ENCODE data around the gene TNFAIP2. TPM values are rescaled to one million over a fixed set of nuclear protein-coding genes. Genes with fewer than 3 reads are reported as not detected.

The TNFAIP2 gene
- total and polyA plus RNA-seq, 9 of the 15 experiments (the other 6 are each of a cell fraction or from before 2014, with no cell fraction given): 22.6 to 68.6 (median 44.6) TPM

DNA sequence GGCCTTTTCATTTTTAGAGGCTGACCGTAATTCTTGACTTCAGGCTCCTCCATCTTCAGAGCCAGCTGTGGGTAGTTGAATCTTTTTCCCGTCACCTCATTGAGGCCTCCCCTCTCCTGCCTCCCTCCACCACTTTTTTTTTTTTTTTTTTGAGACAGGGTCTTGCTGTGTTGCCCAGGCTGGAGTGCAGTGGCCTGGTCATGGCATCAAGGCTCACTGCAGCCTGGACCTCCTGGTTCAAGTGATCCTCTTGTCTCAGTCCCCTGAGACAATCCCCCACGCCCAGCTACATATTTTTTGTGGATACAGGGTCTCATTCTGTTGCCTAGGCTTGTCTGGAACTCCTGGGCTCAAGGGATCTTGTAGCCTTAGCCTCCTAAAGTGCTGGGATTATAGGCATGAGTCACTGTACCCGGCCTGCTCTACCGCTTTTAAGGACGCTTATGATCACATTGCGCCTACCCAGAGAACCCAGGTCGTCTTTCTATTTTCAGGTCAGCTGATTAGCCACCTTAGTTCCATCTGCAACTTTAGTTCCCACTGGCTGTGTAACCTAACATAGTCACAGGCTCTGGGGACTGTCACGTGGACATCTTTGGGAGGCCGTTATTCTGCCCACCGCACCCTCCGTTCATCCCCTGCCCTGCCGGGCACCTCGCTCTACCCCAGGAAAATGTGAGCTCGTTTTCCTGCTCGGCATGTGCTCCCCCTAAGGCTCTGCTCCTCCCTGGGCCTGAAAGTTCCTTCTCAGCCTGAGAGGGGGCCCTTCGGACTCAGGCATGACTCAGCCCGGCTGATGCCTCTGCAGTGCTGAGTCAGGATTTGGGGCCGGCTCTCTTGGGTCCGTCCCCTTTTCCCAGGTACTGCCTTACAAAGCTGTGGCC lies 13.4 kb downstream of the TNFAIP2 start (continued):
- TF ChIP-seq RNF219 (CRISPR knock-in tag; IDR thresholded peaks at IDR 0.05) (no peak), JUND (IDR thresholded peaks at IDR 0.05; ENCODE audit: borderline replicate concordance, low read depth, low read length) (peak; percentile 80), JUND (tag; IDR thresholded peaks at IDR 0.05; ENCODE audit: borderline replicate concordance, low read depth, low read length) (peak; percentile 25; the same call in 1 of the 3 replicates), NFE2 (IDR thresholded peaks at IDR 0.05; ENCODE audit: low read depth) (peak; percentile 83), VEZF1 (CRISPR knock-in tag; IDR thresholded peaks at IDR 0.05) (peak; percentile 20; the same call in 1 of the 2 replicates), NEUROD1 (IDR thresholded peaks at IDR 0.05; ENCODE audit: borderline replicate concordance, low read depth, low read length, partially characterized antibody) (no peak), ATF2 (CRISPR knock-in tag; IDR thresholded peaks at IDR 0.05) (no peak), NCOA4 (IDR thresholded peaks at IDR 0.05; ENCODE audit: partially characterized antibody) (no peak), KLF1 (tag; IDR thresholded peaks at IDR 0.05) (no peak), ZC3H8 (IDR thresholded peaks at IDR 0.05) (no peak), DEAF1 (CRISPR knock-in tag; IDR thresholded peaks at IDR 0.05) (no peak), KAT7 (CRISPR knock-in tag; IDR thresholded peaks at IDR 0.05; ENCODE audit: borderline replicate concordance) (no peak)
- TF ChIP-seq, protein P1, sequence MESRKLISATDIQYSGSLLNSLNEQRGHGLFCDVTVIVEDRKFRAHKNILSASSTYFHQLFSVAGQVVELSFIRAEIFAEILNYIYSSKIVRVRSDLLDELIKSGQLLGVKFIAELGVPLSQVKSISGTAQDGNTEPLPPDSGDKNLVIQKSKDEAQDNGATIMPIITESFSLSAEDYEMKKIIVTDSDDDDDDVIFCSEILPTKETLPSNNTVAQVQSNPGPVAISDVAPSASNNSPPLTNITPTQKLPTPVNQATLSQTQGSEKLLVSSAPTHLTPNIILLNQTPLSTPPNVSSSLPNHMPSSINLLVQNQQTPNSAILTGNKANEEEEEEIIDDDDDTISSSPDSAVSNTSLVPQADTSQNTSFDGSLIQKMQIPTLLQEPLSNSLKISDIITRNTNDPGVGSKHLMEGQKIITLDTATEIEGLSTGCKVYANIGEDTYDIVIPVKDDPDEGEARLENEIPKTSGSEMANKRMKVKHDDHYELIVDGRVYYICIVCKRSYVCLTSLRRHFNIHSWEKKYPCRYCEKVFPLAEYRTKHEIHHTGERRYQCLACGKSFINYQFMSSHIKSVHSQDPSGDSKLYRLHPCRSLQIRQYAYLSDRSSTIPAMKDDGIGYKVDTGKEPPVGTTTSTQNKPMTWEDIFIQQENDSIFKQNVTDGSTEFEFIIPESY (CRISPR knock-in tag; IDR thresholded peaks at IDR 0.05): no peak
- TF ChIP-seq, protein P2, sequence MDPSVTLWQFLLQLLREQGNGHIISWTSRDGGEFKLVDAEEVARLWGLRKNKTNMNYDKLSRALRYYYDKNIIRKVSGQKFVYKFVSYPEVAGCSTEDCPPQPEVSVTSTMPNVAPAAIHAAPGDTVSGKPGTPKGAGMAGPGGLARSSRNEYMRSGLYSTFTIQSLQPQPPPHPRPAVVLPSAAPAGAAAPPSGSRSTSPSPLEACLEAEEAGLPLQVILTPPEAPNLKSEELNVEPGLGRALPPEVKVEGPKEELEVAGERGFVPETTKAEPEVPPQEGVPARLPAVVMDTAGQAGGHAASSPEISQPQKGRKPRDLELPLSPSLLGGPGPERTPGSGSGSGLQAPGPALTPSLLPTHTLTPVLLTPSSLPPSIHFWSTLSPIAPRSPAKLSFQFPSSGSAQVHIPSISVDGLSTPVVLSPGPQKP (CRISPR knock-in tag; IDR thresholded peaks at IDR 0.05): no peak

Measured in K562 (cell line).